T47D (cell line): ENCODE measurements around the gene APAF1.
"Not testable (repeated sequence)": the region's sequence is repeated elsewhere in the genome, so short reads cannot be mapped to it uniquely, and the experiment has no call there.

ENCODE experiments used
- DNase-seq, 2 experiments: peaks; one replicate each; pipeline versions ENCODE4 v3.0.0 to v3.0.0-alpha.2; 2011 to 2012; ENCODE audit warnings: low read depth in 1 of 2, low spot score in 1 of 2
- JUND ChIP-seq: IDR thresholded peaks from 2 replicates; pipeline ENCODE4 v1.6.1; 2012; ENCODE audit warnings: low read depth
- in situ Hi-C: cut with HindIII; loops from 2 replicates; pipeline ENCODE4 v1.10.0; 2016; ENCODE audit warnings: low sequenced_read_pairs, low pct_unique_long_range_greater_than_20kb

APAF1 gene

GRCh38 chr12:98639491-98639890 lies 5.6 kb upstream of the APAF1 start:
- TF ChIP-seq JUND: no peak

GRCh38 chr12:98642801-98643200 lies 2.3 kb upstream of the APAF1 start:
- in situ Hi-C loops, DNase-seq: not testable (repeated sequence)

More at GRCh38 chr12:98639491-98639890, 5.6 kb upstream of the APAF1 start:
- DNase-seq: no peak
- in situ Hi-C loops: no loop called here

- in situ Hi-C loops: no loop called here
- TF ChIP-seq JUND: no peak
- no peak for DNase-seq
These were observed 718 bp upstream of the APAF1 start for GRCh38 chr12:98644433-98644711.

- in situ Hi-C loops: no loop called here
- DNase-seq: peak; percentile 28 to 40
- no peak for TF ChIP-seq JUND
These were observed 530 bp downstream of the APAF1 start for GRCh38 chr12:98645572-98646067.

GRCh38 chr12:98646294-98647090 lies 1.4 kb downstream of the APAF1 start:
- TF ChIP-seq JUND: no peak
- DNase-seq: peak in 1 of 2 experiments; percentile 23
- in situ Hi-C loops: no loop called here

- no peak for TF ChIP-seq JUND
- in situ Hi-C loops: no loop called here
These were observed 6.2 kb downstream of the APAF1 start for GRCh38 chr12:98651328-98651727.

GRCh38 chr12:98653866-98654493 lies 8.9 kb downstream of the APAF1 start:
- DNase-seq: peak; percentile 56 to 78
- no peak for TF ChIP-seq JUND
- in situ Hi-C loops: no loop called here

More at GRCh38 chr12:98651328-98651727, 6.2 kb downstream of the APAF1 start:
- DNase-seq: no peak

GRCh38 chr12:98656289-98657101 lies 11.4 kb downstream of the APAF1 start:
- no peak for TF ChIP-seq JUND
- in situ Hi-C loops: no loop called here
- DNase-seq: no peak

- no peak for TF ChIP-seq JUND
- in situ Hi-C loops: no loop called here
These were observed 15.4 kb downstream of the APAF1 start for GRCh38 chr12:98660521-98660920.

GRCh38 chr12:98669751-98670150 lies 24.7 kb downstream of the APAF1 start:
- no peak for DNase-seq

More at GRCh38 chr12:98660521-98660920, 15.4 kb downstream of the APAF1 start:
- no peak for DNase-seq

GRCh38 chr12:98671459-98671858 lies 26.4 kb downstream of the APAF1 start:
- TF ChIP-seq JUND: no peak
- in situ Hi-C loops: no loop called here
- no peak for DNase-seq

More at GRCh38 chr12:98669751-98670150, 24.7 kb downstream of the APAF1 start:
- in situ Hi-C loops: no loop called here
- TF ChIP-seq JUND: no peak

GRCh38 chr12:98674841-98675240 lies 29.8 kb downstream of the APAF1 start:
- no peak for TF ChIP-seq JUND

More at GRCh38 chr12:98674841-98675240, 29.8 kb downstream of the APAF1 start:
- no peak for DNase-seq
- in situ Hi-C loops: no loop called here
